ENCODE measurements around the gene PSORS1C1.
"Not testable (repeated sequence)": the region's sequence is repeated elsewhere in the genome, so short reads cannot be mapped to it uniquely, and the experiment has no call there.

Gene PSORS1C1

DNA sequence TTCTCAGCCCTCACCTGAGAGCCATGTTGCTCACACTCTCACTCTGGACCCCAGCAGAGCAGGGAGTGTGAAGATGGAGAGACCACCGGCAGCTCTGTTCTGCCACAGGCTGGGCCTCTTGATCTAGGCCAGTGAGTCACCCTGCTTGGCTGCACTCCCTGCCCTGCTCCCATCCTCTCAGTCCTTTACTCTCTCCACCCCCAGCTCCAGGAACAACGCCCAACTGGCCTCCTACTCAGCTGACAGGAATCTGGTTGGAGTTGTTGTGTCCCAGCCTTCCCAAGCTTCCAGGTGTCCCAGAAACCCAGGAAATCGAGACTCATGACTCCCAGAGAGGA is at the start of gene PSORS1C1:
TSS of gene PSORS1C1 (plus strand) at position 260 of the 338 bp plus-strand sequence. CDS start 14,833 bp downstream, outside the sequence.
- no peak for DNase-seq (ENCODE audit: low read depth)

- no peak for DNase-seq (ENCODE audit: low read depth)
Measured at GRCh38 chr6:31065556-31065955, 49.0 kb upstream of the PSORS1C1 start.

- not testable (repeated sequence) for DNase-seq (ENCODE audit: low read depth)
Measured at GRCh38 chr6:31067028-31067427, 47.6 kb upstream of the PSORS1C1 start.

DNA sequence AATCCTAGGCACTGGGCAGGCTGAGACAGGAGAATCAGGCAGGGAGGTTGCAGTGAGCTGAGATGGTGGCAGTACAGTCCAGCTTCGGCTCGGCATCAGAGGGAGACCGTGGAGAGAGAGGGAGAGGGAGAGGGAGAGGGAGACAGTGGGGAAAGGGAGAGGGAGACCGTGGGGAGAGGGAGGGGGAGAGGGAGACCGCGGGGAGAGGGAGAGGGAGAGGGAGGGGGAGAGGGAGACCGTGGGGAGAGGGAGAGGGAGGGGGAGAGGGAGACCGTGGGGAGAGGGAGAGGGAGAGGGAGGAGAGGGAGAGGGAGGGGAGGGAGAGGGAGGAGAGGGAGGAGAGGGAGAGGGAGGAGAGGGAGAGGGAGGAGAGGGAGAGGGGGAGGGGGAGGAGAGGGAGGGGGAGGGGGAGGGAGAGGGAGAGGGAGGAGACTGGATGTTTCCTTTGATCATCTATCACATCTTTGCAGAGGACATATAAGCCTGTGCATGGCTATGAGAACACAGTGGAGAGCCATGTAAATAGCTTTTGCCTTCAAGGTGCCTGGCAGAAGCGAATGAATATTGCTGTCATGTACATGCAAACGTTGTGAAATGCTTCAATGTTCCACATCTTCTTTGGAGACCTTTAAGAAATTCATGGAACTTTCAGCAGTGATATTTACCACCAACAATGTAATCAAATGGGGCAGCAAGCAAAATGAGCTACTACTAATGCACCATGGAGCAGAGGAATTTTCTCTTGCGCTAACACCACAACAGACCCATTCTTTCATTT is 46.5 kb upstream of the PSORS1C1 start:
- not testable (repeated sequence) for DNase-seq (ENCODE audit: low read depth)

DNA sequence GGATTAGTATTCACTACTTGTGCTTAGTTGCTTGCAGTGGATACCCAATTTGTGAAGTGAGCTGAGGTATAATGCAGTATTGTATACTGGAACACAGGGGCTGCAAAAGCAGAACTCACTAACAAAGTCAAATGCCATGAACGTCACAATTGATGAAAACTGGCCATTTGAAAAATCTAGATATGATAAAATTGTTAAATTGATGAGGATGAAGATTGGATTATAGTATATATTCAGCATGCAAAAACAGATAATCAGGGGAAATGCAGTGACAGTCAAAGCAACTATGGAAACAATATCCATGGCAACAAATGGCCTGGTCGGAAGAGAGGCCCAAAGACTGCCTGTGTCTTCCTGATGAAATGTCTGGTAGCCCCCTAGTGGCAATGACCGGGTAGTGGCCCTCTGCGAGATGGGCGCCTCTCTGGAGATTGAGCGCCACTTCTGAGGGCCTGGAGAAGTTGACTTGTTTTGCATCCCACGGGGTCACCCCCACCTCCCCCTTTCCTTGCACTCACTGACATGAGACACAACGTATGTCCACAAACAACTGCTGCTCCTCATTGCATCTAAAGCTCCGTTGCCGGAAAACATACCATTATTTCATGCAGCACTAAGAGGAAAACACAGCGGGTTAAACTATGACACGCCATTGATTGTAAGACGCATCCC is 45.8 kb upstream of the PSORS1C1 start:
- DNase-seq (ENCODE audit: low read depth), result peak; percentile 51

DNA sequence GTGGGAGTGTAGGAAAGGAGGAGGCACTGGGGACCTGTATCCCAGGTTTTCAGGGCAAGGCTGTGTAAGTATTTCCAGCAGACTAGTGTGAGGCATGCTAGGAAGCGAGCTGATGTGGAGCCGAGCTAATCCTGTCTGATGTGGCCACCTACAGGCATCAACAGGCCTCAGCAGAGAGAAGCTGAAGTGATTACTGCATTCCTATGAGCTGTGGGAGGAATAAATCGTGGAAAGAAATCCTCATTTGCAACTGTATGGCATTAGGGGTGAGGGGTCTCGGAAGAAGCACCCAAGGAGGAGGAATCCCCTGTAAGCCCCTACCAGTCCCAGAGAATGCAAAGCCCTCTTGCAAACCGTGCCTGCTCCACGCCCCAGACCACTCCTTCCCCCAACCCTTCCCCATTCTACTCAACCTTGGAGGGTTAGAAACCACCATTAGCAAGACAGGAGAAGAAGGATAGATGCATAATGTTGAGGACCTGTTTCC is 43.8 kb upstream of the PSORS1C1 start:
- DNase-seq (ENCODE audit: low read depth), result no peak

GRCh38 chr6:31074401-31074800 is 40.2 kb upstream of the PSORS1C1 start:
- no peak for DNase-seq (ENCODE audit: low read depth)

DNA sequence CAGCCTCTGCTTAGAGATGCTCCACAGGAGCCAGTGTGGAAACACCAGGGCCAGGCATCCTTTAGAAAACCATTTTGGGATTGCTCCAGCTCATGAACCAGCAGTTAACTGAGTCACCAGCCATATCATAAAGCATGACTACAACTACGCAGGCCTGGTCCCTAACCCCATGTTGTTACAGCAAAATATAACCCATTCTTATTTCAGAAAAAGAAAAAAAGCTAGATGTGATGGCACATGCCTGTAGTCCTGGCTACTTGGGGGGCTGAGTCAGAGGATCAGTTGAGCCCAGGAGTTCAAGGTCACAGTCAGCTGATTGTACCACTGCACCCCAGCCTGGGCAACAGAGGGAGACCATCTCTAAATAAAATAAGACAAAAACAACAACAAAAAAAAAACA is 39.1 kb upstream of the PSORS1C1 start:
- no peak for DNase-seq (ENCODE audit: low read depth)

DNA sequence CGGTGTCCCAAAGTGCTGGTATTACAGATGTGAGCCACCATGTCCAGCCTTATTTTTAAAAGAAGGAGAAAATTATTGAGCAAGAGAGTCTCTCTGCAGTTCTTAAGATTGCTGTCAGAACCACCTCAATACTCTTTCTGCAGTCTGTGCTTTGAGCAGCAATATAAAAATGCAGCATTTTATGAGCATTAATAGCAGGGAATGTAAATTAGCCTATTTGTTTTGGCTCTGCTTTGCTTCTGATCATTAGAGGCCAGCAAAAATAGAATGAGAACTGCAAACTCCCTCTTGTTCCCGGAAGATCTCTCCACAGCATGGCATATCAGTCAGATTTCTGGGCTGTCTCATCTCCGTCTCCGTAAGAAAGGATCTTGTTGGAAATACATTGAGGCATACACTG is 38.0 kb upstream of the PSORS1C1 start:
- DNase-seq (ENCODE audit: low read depth), result no peak

DNA sequence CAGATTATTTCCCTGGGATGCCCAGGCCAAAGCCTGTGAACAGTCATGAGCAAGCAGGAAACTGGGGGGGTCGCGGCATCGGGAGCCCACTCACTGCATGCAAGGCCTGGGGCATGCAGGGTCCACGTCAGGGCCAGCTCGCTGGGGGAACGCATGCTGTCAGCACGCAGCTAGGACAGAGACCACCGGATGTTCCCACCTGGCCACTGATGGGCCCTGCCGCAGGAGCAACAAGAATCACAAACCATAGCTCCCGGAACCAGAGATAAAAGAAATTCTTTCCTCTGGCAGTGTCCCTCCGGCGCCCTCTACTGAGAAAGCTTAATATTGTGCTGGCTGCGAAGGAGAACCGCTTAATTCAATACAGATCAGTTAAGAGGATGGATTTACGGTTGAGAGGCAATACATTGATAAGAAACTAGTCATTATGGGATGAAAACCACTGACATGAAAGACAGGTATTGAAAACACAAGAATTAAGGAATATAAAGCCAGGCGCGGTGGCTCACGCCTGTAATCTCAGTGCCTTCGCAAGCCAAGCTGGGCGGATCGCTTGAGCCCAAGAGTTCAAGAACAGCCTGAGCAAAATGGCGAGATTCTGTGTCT is 34.8 kb upstream of the PSORS1C1 start:
- peak; percentile 65 for DNase-seq (ENCODE audit: low read depth)

DNA sequence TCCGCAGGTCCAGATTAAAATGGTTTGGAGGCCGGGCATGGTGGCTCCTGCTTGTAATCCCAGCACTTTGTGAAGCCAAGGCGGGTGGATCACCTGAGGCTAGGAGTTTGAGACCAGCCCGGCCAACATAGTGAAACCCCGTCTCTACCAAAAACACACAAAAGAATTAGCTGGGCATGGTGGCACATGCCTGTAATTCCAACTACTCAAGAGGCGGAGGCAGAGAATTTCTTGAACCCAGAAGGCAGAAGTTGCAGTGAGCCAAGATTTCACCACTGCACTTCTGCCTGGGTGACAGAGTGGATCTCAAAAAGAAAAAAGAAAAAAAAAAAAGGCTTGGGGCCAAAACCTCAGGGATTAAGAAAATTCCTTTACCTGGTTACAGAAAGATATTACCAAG is 32.7 kb upstream of the PSORS1C1 start:
- no peak for DNase-seq (ENCODE audit: low read depth)

DNA sequence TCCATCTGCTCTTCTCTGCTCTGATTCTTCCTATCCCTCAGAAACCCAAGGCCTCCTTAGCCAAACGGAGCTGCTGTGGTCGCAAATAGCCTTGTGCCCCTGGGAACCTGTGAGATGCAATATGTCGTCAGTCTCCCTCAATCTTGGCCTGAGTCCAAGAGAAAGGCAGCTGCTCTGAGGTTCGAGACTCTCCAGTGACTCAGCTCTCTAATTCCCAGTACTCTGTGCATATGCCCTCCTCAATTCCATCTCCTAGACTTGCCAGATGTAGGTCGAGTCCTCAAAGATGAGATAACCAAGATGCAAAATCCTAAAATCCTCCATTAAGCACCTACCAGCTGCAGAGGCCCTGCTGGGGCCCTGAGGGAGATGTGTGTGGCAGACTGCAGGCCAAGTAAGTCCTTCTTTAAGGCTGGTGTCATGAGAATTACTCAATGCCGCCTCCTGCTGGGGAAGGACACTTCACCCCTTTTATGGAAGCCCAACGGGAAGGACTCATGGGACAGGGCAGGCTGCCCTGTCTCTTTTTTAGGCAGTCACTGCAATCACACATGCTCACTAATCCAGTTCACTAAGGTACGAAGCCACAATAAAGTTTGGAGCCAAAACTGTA is 30.8 kb upstream of the PSORS1C1 start:
- DNase-seq (ENCODE audit: low read depth), result peak; percentile 20

GRCh38 chr6:31086788-31087440 is 27.7 kb upstream of the PSORS1C1 start:
- DNase-seq (ENCODE audit: low read depth), result no peak

DNA sequence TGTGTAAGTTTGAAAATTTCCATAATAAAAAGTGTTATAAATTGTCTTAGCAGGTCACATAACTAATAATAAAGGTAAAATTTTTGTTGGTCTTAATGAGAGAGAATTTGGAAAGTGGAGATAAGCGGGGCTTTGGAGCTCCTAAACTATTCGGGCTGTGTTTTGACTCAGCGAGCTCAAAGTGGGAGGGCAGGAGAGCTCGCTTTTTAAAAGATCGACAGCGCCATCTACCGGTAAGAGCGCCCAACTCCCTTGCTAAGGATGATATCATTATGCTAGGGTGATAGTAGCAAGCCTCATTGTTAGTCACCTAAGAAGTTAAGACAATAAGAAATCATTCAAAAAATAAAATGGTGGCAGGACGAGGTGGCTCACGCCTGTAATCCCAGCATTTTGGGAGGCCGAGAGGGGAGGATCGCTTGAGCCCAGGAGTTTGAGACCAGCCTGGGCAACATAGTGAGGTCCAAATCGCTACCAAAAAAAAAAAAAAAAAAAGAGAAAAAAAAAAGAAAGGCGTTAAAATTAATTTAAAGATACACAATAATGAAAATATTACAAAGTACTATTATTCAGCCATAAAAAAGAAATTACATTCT is 27.0 kb upstream of the PSORS1C1 start:
- peak; percentile 88 for DNase-seq (ENCODE audit: low read depth)

- no peak for DNase-seq (ENCODE audit: low read depth)
Measured at GRCh38 chr6:31090275-31090972, 24.2 kb upstream of the PSORS1C1 start.

DNA sequence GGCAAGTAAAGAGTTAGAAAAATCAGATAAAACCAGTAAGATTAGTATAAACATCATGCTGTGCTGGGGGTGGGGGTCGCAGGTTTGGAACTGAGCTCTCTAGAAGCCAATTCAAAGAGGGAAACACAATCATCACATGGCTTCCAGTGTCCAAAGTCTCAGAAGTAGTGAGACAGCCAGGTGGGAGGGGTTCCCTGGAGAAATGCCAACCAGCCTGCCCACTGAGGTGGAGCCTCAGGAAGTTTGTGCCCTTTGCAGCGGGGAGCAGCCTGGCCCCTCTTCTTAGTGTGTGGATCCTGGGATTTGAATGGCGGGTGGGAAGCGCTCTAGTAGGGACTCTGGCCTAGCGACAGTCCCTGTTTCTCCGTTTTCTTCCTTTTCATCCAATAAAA is 23.6 kb upstream of the PSORS1C1 start:
- DNase-seq (ENCODE audit: low read depth), result no peak

GRCh38 chr6:31091680-31092079 is 22.9 kb upstream of the PSORS1C1 start:
- DNase-seq (ENCODE audit: low read depth), result no peak

DNA sequence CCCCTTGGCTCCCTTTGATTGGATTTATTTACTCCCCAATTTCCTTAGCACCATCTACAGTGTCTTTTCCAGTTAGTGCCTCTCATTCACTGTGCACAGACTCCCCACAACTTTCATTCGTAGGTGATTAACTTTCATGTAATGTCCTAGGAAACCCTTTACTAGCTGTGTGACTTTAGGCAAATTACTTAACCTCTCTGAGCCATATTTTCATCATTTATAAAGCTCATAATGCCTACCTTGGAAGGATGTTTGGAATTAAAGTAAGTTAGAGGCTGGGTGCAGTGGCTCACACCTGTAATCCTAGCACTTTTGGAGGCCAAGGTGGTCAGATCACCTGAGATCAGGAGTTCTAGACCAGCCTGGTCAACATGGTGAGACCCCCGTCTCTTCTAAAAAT is 22.4 kb upstream of the PSORS1C1 start:
- no peak for DNase-seq (ENCODE audit: low read depth)

DNA sequence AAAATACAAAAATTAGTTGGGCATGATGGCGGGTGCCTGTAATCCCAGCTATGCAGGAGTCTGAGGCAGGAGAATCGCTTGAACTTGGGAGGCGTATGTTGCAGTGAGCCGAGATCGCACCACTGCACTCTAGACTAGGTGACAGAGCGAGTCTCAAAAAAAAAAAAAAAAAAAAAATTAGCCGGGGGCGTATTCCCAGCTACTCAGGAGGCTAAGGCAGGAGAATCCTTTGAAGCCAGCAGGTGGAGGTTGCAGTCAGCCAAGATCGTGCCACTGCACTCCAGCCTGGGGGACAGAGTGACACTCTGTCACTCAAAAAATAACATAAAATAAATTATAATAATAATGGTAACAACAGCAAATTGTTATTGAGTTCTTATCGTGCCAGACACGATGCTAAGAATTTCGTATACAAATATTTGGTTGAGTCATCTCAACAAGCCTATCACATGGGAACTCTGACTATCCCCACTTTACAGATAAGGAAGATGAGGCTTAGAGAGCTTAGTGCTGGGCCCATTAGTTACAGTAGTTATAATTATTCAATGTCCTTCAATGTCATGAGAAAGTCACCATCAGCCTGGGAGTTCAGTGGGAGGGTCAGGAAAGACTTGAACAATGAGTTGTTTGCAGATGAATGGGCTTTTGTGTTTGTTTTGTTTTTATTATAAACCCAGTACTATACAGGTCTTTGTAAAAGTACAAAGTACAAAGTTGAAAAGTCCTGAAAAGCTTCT is 21.7 kb upstream of the PSORS1C1 start:
- DNase-seq (ENCODE audit: low read depth), result no peak

DNA sequence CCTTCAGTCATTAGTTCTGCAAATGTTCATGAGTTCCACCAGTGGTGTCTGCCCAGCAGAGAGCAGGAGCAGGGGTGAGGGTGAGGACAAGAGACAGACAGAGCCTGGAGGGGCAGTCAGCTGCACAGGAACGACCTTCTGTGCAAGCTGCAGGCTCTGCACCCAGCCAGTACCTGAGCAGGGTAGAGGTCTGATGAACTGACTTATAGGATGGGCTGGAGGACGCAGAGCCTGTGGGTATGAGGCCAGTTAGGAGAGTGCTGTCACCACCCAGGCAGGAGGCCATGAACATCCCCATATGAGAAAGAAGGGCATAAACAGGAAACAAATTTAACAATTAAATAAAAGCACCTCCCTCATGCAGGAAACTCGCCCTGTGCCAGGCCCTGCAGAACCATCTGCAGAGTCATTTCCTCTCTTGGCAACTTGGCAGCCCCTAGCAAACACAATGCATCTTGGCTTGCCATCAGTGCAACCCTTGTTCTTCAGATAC is 20.2 kb upstream of the PSORS1C1 start:
- DNase-seq (ENCODE audit: low read depth), result peak; percentile 8

Data from activated T-cell treated with anti-CD3 and anti-CD28 coated beads for 24 hours (primary cell).